Measurements from ENCODE around the gene SORCS2. TPM values are rescaled to one million over a fixed set of nuclear protein-coding genes. Genes with fewer than 3 reads are reported as not detected.

The SORCS2 gene
- total RNA-seq, 2 donors from 2014 or later = 0.25 TPM; not detected in 1

DNA sequence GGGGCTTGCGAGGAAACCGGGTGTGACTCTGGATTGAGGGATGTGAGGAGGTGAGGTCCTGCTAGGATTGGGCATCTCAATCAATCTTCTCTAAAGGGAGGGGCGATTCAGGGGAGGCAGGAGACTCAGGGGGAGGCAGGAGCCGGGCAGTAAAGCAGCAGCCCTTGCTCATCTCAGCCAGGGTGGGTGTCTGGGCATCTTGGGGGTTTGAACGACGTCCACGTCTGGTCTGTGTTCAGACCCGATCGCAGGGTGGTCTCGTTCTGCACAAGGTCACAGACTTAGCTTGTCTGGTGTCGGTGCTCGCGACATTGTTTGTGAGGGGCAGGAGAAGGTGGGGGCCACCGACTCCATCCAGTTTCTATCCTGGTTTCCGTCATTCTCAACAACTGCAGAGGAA lies 473.7 kb downstream of the SORCS2 start:
- no peak overlapping the region for H3K27ac Mint-ChIP-seq
- DNase-seq (ENCODE audit: low spot score in 2 of 2) = no peak
- H3K36me3 Mint-ChIP-seq = peaks cover 0 to 2% of the 10 kb centered on the region in 2 donors
- no peak for ATAC-seq
- peaks cover 5 to 6% of the 10 kb centered on the region in 2 donors for H3K9me3 Mint-ChIP-seq

DNA sequence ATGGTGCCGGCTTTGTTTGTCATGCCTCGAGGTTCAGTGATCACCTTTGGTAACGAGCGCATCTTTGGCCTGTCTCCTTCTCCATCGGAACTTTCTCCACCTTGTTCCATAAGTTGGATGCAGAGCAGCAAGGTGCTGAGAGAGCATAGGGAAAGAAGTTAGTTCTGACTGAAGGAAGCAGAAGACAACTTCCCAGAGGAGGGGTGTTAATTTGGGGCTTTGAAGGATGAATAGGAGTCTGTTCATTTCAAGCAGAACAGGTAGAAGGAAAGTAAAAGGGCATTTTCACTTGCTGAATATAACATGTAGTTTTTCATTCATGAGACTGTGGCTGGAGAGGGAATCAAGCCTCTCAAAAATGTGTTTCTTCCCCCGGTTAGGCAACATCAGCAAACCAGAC lies 474.4 kb downstream of the SORCS2 start:
- ATAC-seq (no peak), DNase-seq (ENCODE audit: low spot score in 2 of 2) (no peak)
- peaks cover 5 to 12% of the 10 kb centered on the region in 2 donors for H3K9me3 Mint-ChIP-seq
- peaks cover 0 to 8% of the 10 kb centered on the region in 2 donors for H3K36me3 Mint-ChIP-seq
- no peak overlapping the region for H3K27ac Mint-ChIP-seq

DNA sequence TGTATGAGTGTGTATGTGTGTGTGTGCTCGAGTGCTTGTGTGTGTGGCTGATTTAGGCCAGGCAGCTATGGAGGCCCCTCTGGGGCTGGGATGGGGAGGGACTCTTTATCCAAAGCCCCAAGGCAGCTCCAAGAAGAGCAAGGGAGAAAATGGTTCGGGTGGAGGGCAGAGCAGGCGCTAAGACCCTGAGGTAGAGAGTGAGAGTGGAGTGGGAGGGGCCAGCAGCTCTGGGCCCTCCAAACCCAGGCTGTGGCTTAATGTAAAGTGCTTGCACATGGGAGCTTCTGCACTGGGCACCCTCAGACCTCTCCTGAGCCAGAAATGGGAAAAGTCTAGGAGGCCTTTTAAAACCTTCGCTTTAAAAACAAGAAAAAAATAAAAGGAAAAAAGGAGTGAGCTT lies 475.9 kb downstream of the SORCS2 start:
- ATAC-seq (no peak), DNase-seq (ENCODE audit: low spot score in 2 of 2) (no peak)
- no peak overlapping the region for H3K27ac Mint-ChIP-seq
- peaks cover 0 to 6% of the 10 kb centered on the region in 2 donors for H3K9me3 Mint-ChIP-seq
- peaks cover 0 to 8% of the 10 kb centered on the region in 2 donors for H3K36me3 Mint-ChIP-seq

GRCh38 chr4:7668826-7669225 lies 476.5 kb downstream of the SORCS2 start:
- DNase-seq (ENCODE audit: low spot score in 2 of 2) (no peak), ATAC-seq (no peak)
- Mint-ChIP-seq H3K27ac (no peak overlapping the region), H3K9me3 (peaks cover 0 to 6% of the 10 kb centered on the region in 2 donors), H3K36me3 (peaks cover 0 to 8% of the 10 kb centered on the region in 2 donors)

DNA sequence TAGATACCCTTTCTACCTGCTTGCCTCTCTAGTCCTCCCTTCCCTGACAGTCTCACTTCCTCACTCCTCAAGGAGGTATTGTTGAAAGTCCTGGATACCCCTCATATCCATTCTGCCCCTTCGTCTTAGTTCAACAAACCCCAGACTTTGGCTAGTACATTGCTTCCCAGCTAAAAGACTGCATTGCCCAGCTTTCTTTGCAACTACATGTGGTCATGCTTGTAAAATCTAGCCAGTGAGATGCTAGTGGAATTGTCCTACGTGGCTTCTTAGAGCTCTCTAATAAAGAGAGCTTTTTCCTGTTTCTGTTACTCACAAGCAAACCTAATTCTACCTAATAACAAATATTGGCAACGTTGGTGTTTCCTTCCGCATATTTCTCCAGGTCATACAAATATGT lies 480.3 kb downstream of the SORCS2 start:
- peaks cover 0 to 6% of the 10 kb centered on the region in 2 donors for H3K9me3 Mint-ChIP-seq
- no peak for ATAC-seq

DNA sequence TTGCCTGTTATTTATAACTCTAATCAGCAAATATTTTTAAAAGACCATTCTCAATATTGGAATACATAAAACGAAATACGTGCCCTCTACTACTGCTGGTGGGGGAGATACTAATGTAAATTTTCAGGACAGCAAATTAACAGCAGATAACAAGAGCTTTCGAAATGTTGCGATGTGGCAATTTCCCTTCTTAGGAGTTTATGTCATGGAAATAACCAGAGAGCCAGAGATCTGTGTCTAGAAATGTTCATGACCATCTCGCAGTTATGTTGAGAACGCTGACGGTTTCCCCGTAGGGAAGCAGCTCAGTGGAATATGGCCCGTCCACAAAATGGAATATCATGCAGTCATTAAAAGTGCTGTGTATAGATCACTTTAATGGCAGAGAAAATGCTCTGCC lies 480.8 kb downstream of the SORCS2 start:
- DNase-seq (ENCODE audit: low spot score in 2 of 2) (no peak), ATAC-seq (no peak)
- no peak overlapping the region for H3K27ac Mint-ChIP-seq
- peaks cover 0 to 8% of the 10 kb centered on the region in 2 donors for H3K36me3 Mint-ChIP-seq
- peaks cover 0 to 6% of the 10 kb centered on the region in 2 donors for H3K9me3 Mint-ChIP-seq

More for the DNA sequence above, 480.3 kb downstream of the SORCS2 start:
- no peak overlapping the region for H3K27ac Mint-ChIP-seq
- DNase-seq (ENCODE audit: low spot score in 2 of 2) = no peak
- H3K36me3 Mint-ChIP-seq = peaks cover 0 to 8% of the 10 kb centered on the region in 2 donors

DNA sequence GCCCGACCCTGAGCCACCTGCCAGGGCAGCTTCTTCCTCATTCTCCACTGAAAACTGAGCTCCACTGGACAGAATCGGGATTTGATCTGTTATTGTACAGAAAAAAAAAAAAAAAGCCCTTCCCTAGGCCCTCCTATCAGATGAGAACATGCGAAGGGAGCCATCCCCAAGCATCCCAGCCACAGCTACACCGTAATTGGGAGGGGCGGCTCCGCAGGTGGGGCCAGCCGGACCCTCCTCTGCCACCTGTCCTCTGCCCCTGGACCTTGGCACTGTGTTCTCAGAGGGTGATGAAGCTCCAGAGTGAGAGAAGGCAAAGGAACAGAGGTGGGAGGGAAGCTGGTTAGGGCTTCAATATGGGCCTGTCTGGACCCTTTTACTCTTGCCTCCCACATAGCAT lies 482.4 kb downstream of the SORCS2 start:
- no peak for ATAC-seq
- H3K27ac Mint-ChIP-seq = no peak overlapping the region

GRCh38 chr4:7675136-7675535 lies 482.8 kb downstream of the SORCS2 start:
- Mint-ChIP-seq H3K36me3 (peaks cover 0 to 8% of the 10 kb centered on the region in 2 donors), H3K27ac (peak overlapping the region in 1 of 2 donors; percentile 55), H3K9me3 (peaks cover 0 to 6% of the 10 kb centered on the region in 2 donors)
- ATAC-seq (no peak), DNase-seq (ENCODE audit: low spot score in 2 of 2) (no peak)

More for the DNA sequence above, 482.4 kb downstream of the SORCS2 start:
- no peak for DNase-seq (ENCODE audit: low spot score in 2 of 2)
- Mint-ChIP-seq H3K36me3 (peaks cover 0 to 8% of the 10 kb centered on the region in 2 donors), H3K9me3 (peaks cover 0 to 6% of the 10 kb centered on the region in 2 donors)

GRCh38 chr4:7675612-7676320 lies 483.4 kb downstream of the SORCS2 start:
- Mint-ChIP-seq H3K9me3 (peaks cover 0 to 6% of the 10 kb centered on the region in 2 donors), H3K27ac (no peak overlapping the region), H3K36me3 (peaks cover 0 to 8% of the 10 kb centered on the region in 2 donors)
- DNase-seq (ENCODE audit: low spot score in 2 of 2) (no peak), ATAC-seq (no peak)

- Mint-ChIP-seq H3K36me3 (peaks cover 0 to 1% of the 10 kb centered on the region in 2 donors), H3K9me3 (peaks cover 0 to 2% of the 10 kb centered on the region in 2 donors), H3K27ac (peak overlapping the region in 1 of 2 donors; percentile 74)
- DNase-seq (ENCODE audit: low spot score in 2 of 2) (no peak), ATAC-seq (no peak)
Observed at GRCh38 chr4:7676398-7676922, 484.1 kb downstream of the SORCS2 start.

DNA sequence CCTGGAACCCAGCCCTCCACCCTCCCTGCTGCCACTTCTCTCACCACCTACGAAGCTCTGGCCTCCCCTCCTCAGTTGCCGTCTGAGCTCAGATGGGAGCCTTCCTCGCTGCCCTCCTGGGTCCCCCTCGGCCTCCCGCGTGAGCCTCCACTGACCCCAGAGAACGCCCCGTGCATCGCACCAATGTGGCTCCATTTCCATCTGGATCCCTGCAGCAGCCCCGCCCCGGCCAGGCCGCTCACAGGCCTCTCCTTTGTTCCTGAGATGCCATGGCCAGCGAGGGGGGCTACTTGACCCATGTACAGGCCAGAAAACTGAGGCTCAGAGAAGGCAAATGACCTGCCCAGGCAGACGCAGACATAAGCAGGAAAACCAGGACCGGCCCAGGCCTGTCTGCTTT lies 484.7 kb downstream of the SORCS2 start:
- no peaks in the 10 kb centered on the region for H3K36me3 Mint-ChIP-seq
- peak overlapping the region in 1 of 2 donors; percentile 74 for H3K27ac Mint-ChIP-seq
- H3K9me3 Mint-ChIP-seq = no peaks in the 10 kb centered on the region
- ATAC-seq (no peak), DNase-seq (ENCODE audit: low spot score in 2 of 2) (no peak)

- Mint-ChIP-seq H3K36me3 (no peaks in the 10 kb centered on the region), H3K27ac (no peak overlapping the region), H3K9me3 (no peaks in the 10 kb centered on the region)
- no peak for ATAC-seq
- DNase-seq (ENCODE audit: low spot score in 2 of 2) = no peak
Observed at GRCh38 chr4:7677799-7678301, 485.5 kb downstream of the SORCS2 start.

DNA sequence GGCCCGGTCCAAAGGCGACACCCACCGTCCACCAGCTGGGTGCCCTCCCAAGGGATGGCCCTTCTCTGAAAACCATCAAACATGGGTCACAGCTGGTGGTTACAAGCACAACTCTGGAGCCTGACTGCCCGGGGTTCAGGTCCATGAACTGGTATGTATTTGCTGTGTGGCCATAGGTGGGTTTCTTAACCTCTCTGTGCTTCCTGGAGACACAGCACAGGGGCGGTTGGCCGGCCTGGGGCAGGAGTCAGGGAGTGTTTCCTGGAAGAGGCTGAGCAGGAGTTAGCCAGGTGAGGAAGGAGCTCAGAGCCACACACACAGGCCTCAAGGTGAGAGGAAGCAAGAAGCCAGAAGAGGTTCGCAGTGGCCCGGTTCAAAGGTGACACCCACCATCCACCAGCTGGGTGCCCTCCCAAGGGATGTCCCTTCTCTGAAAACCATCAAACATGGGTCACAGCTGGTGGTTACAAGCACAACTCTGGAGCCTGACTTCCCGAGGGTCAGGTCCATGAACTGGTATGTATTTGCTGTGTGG lies 486.0 kb downstream of the SORCS2 start:
- Mint-ChIP-seq H3K27ac (no peak overlapping the region), H3K9me3 (no peaks in the 10 kb centered on the region), H3K36me3 (peaks cover 0 to 4% of the 10 kb centered on the region in 2 donors)
- DNase-seq (ENCODE audit: low spot score in 2 of 2) = no peak
- ATAC-seq = no peak

DNA sequence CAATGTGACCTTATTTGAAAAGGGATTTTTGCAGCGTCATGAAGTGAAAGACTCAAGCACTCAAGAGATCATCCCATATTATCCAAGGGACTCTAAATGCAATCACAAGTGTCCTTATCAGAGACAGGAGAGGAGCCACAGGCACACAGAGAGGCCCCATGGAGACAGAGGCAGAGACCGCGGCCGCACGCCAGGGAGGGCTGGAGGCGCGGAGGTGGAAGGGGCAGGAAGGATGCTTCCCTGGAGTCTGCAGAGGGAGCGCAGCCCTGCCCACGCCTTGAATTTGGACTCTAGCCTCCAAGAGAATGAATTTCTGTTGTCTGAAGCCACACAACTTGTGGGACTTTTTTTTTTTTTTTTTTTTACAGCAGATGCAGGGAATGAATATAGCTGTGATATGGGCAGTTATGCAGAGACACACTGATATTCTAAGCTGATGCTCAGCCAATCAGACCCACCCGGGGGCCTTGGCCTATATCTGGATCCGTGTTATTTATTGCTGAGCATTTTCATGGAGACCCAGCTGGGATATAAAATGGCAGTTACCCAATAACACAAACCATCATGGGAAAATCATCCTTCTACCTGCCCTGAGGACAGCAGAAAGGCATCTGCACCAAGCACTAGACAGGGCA lies 487.2 kb downstream of the SORCS2 start:
- Mint-ChIP-seq H3K36me3 (peaks cover 0 to 5% of the 10 kb centered on the region in 2 donors), H3K9me3 (no peaks in the 10 kb centered on the region), H3K27ac (no peak overlapping the region)
- no peak for ATAC-seq
- DNase-seq (ENCODE audit: low spot score in 2 of 2) = no peak

DNA sequence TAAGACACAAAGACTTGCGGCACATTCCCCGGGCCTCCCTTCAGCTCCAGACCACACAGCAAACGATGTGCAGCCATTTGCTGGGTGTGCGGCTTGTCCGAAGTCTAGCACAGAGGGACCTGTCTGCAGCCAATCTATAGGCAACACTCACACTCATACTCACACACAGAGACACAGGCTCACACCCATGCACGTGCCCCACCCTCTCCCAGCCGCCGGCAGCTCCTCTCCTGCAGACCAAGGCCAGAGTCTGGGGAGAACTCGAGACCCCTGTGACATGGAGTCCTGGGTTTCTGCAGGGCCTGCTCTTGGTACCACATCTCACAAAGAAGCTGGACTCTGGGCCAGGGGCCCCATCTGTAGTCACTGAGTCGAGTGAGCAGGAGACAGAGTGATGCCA lies 487.8 kb downstream of the SORCS2 start:
- peaks cover 0 to 5% of the 10 kb centered on the region in 2 donors for H3K36me3 Mint-ChIP-seq
- ATAC-seq (no peak), DNase-seq (ENCODE audit: low spot score in 2 of 2) (no peak)
- H3K27ac Mint-ChIP-seq = no peak overlapping the region
- H3K9me3 Mint-ChIP-seq = no peaks in the 10 kb centered on the region

DNA sequence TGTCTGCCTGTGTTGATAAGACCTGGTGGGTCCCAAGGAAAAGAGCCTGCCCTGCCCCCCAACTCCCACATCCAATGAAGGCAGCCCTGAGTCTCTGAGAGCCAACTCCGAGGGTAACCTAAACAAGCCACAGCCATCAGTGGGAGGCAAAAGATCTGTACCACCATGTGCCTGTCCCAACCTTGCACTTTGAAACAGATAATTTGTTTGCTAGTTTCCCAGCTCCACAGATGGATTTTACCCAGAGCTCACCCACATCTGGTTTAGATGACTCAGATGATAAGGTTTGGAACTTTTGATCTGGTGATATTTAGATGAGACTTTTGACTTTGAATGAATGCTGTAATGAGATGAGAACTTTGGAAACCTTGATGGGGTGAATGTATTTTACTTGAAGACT lies 488.4 kb downstream of the SORCS2 start:
- DNase-seq (ENCODE audit: low spot score in 2 of 2) (no peak), ATAC-seq (no peak)
- no peak overlapping the region for H3K27ac Mint-ChIP-seq
- peaks cover 0 to 5% of the 10 kb centered on the region in 2 donors for H3K36me3 Mint-ChIP-seq
- H3K9me3 Mint-ChIP-seq = no peaks in the 10 kb centered on the region

DNA sequence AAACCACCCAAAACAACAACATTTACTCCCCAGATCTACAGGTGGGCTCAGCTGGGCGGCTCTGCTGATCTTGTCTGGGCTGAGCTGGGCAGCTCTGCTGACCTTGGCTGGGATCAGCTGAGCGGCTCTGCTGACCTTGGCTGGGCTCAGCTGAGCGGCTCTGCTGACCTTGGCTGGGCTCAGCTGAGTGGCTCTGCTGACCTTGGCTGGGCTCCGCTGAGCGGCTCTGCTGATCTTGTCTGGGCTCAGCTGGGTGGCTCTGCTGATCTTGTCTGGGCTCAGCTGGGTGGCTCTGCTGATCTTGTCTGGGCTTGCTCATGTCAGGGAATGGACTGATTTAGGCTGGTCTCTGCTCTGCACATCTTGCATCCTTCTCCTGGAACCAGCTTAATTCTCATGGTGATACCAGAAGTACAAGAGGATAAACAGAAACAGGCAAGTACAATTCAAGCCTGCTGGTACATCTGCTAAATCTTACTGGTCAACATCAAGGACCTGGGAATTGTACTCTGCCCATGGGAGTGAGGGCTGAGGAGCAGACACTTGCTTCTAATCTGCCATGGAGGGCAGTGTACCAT lies 490.9 kb downstream of the SORCS2 start:
- H3K36me3 Mint-ChIP-seq = peaks cover 0 to 5% of the 10 kb centered on the region in 2 donors
- peak overlapping the region in 1 of 2 donors; percentile 54 for H3K27ac Mint-ChIP-seq
- H3K9me3 Mint-ChIP-seq = no peaks in the 10 kb centered on the region
- no peak for ATAC-seq
- DNase-seq (ENCODE audit: low spot score in 2 of 2) = no peak

All from activated naive CD4-positive, alpha-beta T cell treated with anti-CD3 and anti-CD28 coated beads, Interleukin-2, amount 50 U/mL, for 72 hours (primary cell).